ENCODE data around the gene ZNF217.
"Not testable (repeated sequence)": the region's sequence is repeated elsewhere in the genome, so short reads cannot be mapped to it uniquely, and the experiment has no call there.

ZNF217 gene

DNA sequence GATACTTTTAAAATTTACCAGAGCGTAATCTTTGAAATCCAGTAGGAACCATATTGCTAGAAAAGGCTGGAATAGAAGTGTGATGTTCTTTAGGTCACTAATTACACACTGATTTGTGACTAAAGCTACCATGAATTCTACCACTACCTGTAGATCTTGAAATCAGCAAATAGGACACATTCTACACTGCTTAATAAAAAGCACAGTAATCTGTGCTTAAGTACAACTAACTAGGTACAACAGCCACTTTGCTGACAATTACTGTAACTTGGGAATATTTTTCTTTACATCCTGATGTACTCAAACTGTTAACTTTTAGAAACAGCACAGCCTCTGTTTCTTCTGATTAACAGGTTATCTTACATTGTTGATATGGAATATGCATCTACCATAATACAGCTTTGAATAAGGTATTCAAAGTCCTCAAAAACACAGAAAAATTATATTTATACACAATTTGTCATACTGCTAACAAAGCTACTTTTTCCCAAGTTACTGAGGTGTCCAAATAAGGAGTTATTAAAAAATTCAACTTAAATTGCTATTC lies 6.4 kb downstream of the ZNF217 start:
- not testable (repeated sequence) for H3K4me3 ChIP-seq (ENCODE audit: low read depth, low read length); DNase-seq (ENCODE audit: low read depth)

DNA sequence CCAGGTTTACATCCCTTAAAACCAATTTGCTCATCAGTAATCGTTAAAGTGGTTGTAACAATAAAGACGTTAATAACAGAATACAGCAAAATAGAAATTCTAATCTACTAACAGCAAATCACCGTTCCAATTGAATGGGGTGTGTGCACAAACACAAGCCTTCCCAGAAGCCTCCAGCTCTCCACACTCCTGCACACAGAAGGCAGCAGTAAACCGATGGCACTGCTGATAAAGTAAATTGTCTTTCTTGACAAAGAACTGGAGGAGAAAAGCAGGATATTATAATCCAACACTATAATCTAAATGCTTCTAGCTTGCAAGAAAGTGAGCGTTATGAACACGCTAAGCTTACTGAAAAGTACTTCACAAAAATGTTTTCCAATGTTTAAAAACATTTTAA lies 7.0 kb downstream of the ZNF217 start:
- no peak overlapping the region for H3K4me3 ChIP-seq (ENCODE audit: low read depth, low read length)

DNA sequence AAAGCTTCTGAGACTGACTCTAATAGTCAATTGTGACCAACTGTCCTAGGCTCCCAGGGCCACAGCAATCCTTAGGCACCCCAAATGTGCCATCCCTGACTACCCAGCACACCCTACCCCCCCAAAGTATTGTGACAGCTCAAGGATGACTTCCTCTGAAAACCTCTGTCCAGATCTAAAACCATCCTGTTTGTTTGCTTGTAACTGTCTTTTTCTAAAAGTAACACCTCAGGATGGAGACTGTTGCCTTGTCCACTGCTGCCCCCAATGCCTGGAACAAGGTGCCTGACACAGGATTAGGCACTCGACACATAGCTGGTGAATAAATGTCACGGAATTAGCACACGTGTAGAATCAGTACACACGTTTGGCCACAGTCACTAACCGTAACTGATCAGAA lies 7.7 kb downstream of the ZNF217 start:
- DNase-seq (ENCODE audit: low read depth); H3K4me3 ChIP-seq (ENCODE audit: low read depth, low read length): not testable (repeated sequence)

More for the DNA sequence above, 7.0 kb downstream of the ZNF217 start:
- TF ChIP-seq, protein P1, sequence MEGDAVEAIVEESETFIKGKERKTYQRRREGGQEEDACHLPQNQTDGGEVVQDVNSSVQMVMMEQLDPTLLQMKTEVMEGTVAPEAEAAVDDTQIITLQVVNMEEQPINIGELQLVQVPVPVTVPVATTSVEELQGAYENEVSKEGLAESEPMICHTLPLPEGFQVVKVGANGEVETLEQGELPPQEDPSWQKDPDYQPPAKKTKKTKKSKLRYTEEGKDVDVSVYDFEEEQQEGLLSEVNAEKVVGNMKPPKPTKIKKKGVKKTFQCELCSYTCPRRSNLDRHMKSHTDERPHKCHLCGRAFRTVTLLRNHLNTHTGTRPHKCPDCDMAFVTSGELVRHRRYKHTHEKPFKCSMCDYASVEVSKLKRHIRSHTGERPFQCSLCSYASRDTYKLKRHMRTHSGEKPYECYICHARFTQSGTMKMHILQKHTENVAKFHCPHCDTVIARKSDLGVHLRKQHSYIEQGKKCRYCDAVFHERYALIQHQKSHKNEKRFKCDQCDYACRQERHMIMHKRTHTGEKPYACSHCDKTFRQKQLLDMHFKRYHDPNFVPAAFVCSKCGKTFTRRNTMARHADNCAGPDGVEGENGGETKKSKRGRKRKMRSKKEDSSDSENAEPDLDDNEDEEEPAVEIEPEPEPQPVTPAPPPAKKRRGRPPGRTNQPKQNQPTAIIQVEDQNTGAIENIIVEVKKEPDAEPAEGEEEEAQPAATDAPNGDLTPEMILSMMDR (conservative IDR thresholded peaks at IDR 0.05; ENCODE audit: low read depth, low read length) = no peak
- DNase-seq (ENCODE audit: low read depth) = no peak

DNA sequence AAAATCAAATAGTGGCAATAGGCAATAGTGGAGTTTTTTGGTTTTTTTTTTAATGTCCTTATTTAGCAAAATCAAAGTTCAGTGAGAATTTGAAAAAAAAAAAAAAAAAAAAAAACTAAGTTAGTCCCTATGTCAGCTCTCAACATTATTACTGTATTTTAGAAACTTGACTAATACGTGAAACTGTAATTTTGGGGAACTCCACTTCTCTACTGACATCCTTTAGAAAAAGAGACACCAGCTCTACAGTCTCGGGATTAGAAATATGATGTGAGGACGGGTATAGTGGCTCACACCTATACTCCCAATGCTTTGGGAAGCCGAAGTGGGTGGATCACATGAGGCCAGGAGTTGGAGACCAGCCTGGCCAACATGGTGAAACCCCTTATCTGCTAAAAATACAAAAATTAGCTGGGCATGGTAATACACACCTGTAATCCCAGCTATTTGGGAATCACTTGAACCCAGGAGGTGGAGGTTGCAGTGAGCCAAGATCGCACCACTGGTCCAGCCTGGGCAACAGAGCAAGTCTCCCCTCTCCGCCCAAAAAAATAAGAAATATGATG lies 8.6 kb downstream of the ZNF217 start:
- not testable (repeated sequence) for H3K4me3 ChIP-seq (ENCODE audit: low read depth, low read length); DNase-seq (ENCODE audit: low read depth)

DNA sequence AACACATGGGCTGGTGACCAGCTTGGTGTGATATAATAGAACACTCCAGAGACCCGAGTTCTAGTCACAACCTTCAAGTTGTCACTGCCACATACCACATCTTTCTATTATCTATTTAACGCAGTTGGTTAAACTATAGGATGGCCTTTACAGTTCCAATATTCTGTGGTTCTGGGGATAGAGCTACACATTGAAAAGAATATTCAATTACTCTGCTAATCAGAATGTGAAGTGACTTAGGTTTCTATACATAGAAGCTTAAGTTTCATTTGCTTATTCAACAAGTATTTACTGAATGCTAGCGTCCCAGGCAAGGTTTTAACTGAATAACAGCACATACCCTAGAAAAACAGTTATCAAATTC lies 9.1 kb downstream of the ZNF217 start:
- H3K4me3 ChIP-seq (ENCODE audit: low read depth, low read length); DNase-seq (ENCODE audit: low read depth): not testable (repeated sequence)

DNA sequence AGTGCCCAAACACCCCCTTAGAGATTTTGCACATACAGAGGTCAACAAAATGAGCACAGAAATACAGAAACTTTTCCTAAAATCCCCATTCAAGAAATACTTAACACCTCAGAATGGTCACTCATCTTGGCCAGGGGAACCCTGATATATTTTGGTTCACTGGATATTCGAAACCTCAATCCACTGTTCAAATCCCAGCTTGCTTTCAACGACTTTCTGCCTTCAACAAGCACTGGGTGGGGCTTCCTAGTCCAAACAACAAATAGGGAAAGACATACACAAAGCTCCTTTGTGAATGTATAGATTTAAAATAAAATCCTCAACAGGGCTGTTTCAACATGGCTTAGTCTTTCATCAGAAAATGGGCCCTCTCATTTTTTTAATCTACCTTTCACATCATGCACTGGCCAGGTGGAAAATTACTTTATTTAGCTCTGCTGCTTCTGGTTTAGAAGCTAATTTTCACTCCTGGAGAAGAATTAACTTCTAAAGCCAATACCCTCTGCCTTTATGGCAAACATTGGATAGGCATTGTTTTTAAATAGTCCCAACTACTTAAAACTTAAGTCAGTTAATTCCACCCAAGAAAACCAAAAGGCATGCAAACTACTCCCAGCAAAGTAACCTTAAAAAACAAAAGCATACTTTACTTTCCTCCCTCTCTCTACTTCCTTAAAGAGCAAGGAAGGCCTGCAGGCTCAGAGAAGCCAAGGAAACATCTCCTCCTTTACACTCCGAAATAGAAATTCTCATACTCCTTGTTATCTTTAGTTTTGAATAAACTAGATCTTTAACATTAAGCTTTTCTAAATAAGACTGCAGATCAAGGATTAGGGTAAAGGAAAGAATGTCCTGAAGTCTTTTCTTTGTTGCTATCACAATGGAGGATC lies 9.7 kb downstream of the ZNF217 start:
- H3K4me3 ChIP-seq (ENCODE audit: low read depth, low read length); DNase-seq (ENCODE audit: low read depth): not testable (repeated sequence)

DNA sequence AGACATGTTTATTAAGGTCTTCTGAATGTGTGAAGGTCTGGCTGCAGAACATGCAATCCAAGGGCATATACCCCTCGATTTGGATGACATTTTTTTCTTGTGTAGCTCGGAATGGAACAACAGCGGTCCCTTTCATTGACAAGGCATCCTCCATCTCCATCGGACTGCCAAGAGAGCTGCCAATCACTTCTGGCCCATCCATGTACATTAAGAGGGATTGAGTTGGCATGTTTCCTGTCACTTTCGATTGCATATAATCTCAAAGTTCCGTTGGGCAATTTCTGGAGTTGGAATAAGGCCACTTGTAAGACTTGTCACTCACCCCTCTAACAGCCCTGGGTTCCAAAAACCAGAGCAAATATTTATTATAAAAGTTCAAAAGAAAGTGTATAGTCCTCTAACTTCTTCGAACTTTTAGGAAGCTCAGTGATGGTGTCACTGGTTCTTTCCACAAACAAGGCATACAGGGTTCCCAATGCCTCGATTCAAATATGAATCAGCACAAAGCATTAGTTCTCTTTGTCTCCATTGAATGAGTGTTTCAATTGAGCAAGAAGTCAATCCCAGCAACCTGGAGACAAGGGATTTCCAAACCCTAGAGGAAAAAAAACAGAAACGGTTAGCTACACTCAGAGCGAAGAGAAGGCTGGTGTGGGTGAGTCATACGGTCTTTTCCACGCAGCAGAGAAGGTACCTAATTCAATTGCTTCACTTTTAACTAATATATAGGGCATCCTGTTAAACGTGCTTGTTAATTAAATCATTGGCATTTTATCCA lies 10.9 kb downstream of the ZNF217 start:
- peak; percentile 95 for DNase-seq (ENCODE audit: low read depth)
- H3K4me3 ChIP-seq (ENCODE audit: low read depth, low read length) = no peak overlapping the region
- TF ChIP-seq, protein P1 (conservative IDR thresholded peaks at IDR 0.05; ENCODE audit: low read depth, low read length) = no peak

DNA sequence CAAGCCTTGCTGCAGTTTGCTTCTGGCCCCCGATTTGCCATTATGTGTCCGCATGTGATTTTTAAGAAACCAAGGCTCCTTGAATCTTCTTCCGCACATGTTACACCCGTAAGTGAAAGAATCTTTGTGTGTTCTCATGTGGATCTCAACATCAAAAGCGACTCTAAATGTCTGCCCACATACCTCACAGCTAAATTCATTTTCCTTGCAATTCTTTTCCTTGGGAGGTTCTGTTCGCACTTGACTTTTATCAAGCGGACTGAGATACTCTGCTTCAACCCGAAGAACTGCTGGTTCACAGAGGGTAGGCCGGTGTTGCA lies 11.4 kb downstream of the ZNF217 start:
- DNase-seq (ENCODE audit: low read depth) = no peak
- TF ChIP-seq, protein P1 (conservative IDR thresholded peaks at IDR 0.05; ENCODE audit: low read depth, low read length) = no peak
- no peak overlapping the region for H3K4me3 ChIP-seq (ENCODE audit: low read depth, low read length)

DNA sequence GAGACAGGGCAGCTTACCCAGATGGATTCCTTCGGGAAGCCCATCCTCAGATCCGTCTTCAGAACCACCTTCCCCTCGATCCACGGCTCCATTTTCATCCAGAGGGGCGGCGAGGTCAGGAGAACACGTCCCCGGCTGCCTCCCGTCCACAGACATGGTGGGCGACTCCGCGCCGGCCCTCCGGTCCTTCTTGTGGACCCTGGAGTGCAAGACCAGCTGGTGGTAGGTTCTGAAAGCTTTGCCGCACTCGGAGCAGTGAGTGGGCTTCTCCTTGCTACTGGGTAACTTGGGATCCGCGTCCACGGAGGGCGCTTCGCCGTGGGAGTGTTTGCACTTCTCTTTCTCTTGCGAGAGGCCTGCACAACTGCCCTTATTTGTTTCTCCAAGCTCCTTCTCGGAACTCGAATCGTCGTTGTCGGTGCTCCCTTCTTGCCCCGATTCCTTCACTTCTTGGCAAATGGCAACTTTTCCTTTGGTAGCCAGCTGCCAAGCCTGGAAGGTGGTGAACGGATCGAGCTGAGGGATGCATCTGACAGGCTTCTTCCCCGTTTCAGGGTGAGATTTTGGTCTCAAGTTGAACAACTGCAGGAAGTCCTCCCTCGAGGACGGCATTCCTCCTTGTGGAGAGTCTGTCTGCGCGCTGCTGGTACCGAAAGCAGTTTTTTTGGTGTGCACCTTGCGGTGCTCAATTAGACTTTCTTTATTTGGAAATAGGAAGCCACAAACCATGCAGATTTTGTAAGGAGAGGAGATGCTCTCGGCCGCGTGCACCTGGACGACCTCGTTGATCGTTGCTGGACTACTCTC lies 12.0 kb downstream of the ZNF217 start:
- no peak overlapping the region for H3K4me3 ChIP-seq (ENCODE audit: low read depth, low read length)
- TF ChIP-seq, protein P1 (conservative IDR thresholded peaks at IDR 0.05; ENCODE audit: low read depth, low read length) = no peak
- DNase-seq (ENCODE audit: low read depth) = no peak
